ENCODE data around the gene SIAH1. TPM values are rescaled to one million over a fixed set of nuclear protein-coding genes. Genes with fewer than 3 reads are reported as not detected.
"Not testable (repeated sequence)": the region's sequence is repeated elsewhere in the genome, so short reads cannot be mapped to it uniquely, and the experiment has no call there.

The SIAH1 gene
- total RNA-seq, 5 donors from 2014 or later (not counting 1 experiment from before 2014, with no cell fraction given) = 13.8 to 41.1 (median 15.0) TPM

DNA sequence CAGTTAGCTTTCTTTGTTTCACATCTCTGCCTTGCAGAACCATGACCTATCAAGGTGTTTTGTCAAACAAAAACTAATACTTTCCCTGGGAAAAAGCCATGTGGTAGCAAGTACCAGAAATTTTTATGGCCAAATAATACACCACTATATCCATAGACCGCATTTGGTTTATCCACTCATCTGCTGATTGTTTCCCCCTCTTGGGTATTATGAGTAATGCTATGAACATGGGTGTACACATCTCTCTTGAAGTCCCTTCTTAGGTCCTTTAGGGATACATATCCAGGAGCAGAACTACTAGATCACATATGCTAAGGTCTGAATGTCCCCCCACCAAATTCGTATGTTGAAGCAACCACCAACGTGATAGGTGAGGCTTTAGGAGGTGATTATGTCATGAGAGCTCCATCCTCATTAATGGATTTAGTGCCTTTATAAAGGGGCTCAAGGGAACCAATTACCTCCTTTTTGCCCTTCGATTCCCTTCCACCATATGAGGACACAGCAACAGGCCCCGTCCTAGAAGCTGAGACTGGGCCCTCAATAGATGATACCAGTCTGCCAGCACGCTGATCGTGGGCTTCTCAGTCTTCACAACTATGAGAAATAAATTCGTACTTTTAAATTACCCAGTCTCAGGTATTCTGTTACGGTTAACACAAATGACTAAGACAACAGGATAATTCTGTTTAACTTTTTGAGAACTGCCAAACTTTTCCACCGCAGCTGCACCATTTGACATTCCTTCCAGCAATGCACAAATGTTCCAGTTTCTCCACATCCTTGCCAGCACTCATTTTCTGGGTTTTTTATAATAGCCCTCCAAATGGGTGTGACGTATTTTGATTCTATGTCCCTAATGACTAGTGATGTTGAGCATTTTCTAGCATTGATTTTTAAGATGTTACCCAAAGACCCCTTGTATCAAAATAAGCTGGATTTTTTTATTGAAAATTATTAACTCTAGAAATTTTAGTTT is 30.0 kb downstream of the SIAH1 start:
- ChIA-PET CTCF (interaction anchor here (0.5 to 8.2 kb wide), 15 partner anchors 8 to 275 kb away, joined by 3 to 77 read pairs (median 4); no protein-coding TSS in a partner anchor), POLR2A (interaction anchor here in 1 of 2 donors (0.6 to 1.3 kb wide), 2 partner anchors 268 to 1384 kb away, joined by 4 to 12 read pairs; no protein-coding TSS in a partner anchor)
- Histone ChIP-seq H3K9me3 (no peaks in the 10 kb centered on the region), H3K4me3 (ENCODE audit: control insufficient read depth in 1 of 2, extremely low read depth in 1 of 2, low read length in 1 of 2) (no peak overlapping the region), H3K36me3 (ENCODE audit: control insufficient read depth in 2 of 2, extremely low read depth in 1 of 2, insufficient read depth in 1 of 2, low read length in 1 of 2) (peaks cover 0 to 30% of the 10 kb centered on the region in 2 donors), H3K4me1 (ENCODE audit: control insufficient read depth in 1 of 2, extremely low read depth in 1 of 2, insufficient read depth in 2 of 2, low read length in 2 of 2) (peaks cover 2 to 3% of the 10 kb centered on the region in 2 experiments), H3K27ac (ENCODE audit: low read length) (no peak overlapping the region), H3K27me3 (replicated peaks in 1 of 2; ENCODE audit: control insufficient read depth in 2 of 2, extremely low read depth in 1 of 2, insufficient read depth in 2 of 2, low read length in 1 of 2) (no peaks in the 10 kb centered on the region)
- ATAC-seq (replicated peaks in 1 of 4) (no peak), DNase-seq (no peak)
- no peaks in the 10 kb centered on the region for H3K27me3 Mint-ChIP-seq
- no peak overlapping the region for H3K4me3 Mint-ChIP-seq
- peaks cover 15% of the 10 kb centered on the region for H3K36me3 Mint-ChIP-seq
- peaks cover 7 to 10% (median 10%) of the 10 kb centered on the region in 3 donors for H3K4me1 Mint-ChIP-seq
- H3K27ac Mint-ChIP-seq = no peak overlapping the region
- H3K9me3 Mint-ChIP-seq = no peaks in the 10 kb centered on the region
- WGBS (ENCODE audit: insufficient coverage) = 95% methylated on average over 6 of the region's 11 CpGs

DNA sequence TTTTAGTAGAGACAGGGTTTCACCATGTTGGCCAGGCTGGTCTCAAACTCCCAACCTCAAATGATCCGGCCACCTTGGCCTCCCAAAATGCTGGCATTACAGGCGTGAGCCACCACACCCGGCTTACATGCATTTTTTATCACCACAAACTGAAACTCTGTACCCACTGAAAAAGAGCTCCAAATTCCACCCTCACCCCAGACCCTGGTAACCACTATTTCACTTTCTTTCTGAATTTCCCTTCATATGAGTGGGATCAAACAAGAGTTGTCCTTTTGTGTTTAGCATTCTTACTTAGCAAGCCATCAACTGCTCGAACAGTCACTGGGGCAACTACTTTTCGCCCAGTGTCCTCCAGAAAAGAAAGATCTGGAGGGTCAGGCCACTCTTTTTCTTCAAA is 30.8 kb downstream of the SIAH1 start:
- H3K4me1 Mint-ChIP-seq; H3K9me3 ChIP-seq; DNase-seq; H3K4me3 Mint-ChIP-seq; H3K27me3 Mint-ChIP-seq; H3K4me3 ChIP-seq (ENCODE audit: control insufficient read depth in 1 of 2, extremely low read depth in 1 of 2, low read length in 1 of 2); H3K27me3 ChIP-seq (replicated peaks in 1 of 2; ENCODE audit: control insufficient read depth in 2 of 2, extremely low read depth in 1 of 2, insufficient read depth in 2 of 2, low read length in 1 of 2); H3K27ac ChIP-seq (ENCODE audit: low read length); H3K9me3 Mint-ChIP-seq; H3K4me1 ChIP-seq (ENCODE audit: control insufficient read depth in 1 of 2, extremely low read depth in 1 of 2, insufficient read depth in 2 of 2, low read length in 2 of 2); H3K27ac Mint-ChIP-seq; ATAC-seq (replicated peaks in 1 of 4): not testable (repeated sequence)
- H3K36me3 Mint-ChIP-seq = peaks cover 20% of the 10 kb centered on the region
- H3K36me3 ChIP-seq (ENCODE audit: control insufficient read depth in 2 of 2, extremely low read depth in 1 of 2, insufficient read depth in 1 of 2, low read length in 1 of 2) = peaks cover 0 to 32% of the 10 kb centered on the region in 2 donors
- 90% methylated on average over 3 of the region's 5 CpGs for WGBS (ENCODE audit: insufficient coverage)
- ChIA-PET POLR2A (interaction anchor here (0.6 to 1.3 kb wide), 3 partner anchors 9 to 269 kb away, joined by 3 to 12 read pairs (median 7); no protein-coding TSS in a partner anchor), CTCF (interaction anchor here (0.6 to 8.2 kb wide), 15 partner anchors 12 to 280 kb away, joined by 3 to 77 read pairs (median 4); no protein-coding TSS in a partner anchor)

DNA sequence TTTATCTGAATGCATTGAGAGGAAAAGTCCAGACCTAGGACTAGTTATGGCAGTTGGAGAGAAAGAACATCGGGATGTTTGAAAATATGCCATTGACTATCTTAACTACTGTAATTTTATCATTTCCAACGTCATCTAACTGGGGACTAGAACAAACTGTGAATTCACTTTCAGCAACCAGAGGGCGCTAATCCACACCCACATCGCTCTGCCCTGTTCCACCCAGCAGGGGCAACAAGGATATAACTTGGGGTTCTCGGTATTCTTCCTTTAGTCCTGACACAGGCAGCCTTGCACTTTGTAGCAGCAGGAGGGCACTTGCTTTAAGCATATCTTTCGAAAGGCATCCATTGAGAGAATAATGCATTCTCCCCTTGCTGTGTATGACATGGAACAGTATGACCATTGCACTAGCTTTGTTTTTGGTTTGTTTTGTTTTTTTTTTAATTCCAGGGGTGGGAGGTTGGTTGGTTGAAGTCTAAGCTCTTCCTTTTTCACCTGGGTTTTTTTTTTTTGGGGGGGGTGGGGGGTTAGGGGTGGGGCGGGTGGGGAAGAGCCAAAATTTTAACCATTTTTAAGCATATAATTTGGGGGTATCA is 31.5 kb downstream of the SIAH1 start:
- Histone ChIP-seq H3K36me3 (ENCODE audit: control insufficient read depth in 2 of 2, extremely low read depth in 1 of 2, insufficient read depth in 1 of 2, low read length in 1 of 2) (peaks cover 3 to 39% of the 10 kb centered on the region in 2 donors), H3K27me3 (replicated peaks in 1 of 2; ENCODE audit: control insufficient read depth in 2 of 2, extremely low read depth in 1 of 2, insufficient read depth in 2 of 2, low read length in 1 of 2) (no peaks in the 10 kb centered on the region), H3K9me3 (no peaks in the 10 kb centered on the region), H3K4me1 (ENCODE audit: control insufficient read depth in 1 of 2, extremely low read depth in 1 of 2, insufficient read depth in 2 of 2, low read length in 2 of 2) (peaks cover 2 to 3% of the 10 kb centered on the region in 2 experiments), H3K4me3 (ENCODE audit: control insufficient read depth in 1 of 2, extremely low read depth in 1 of 2, low read length in 1 of 2) (no peak overlapping the region), H3K27ac (ENCODE audit: low read length) (no peak overlapping the region)
- H3K4me1 Mint-ChIP-seq = peaks cover 7 to 10% (median 10%) of the 10 kb centered on the region in 3 donors
- H3K4me3 Mint-ChIP-seq = no peak overlapping the region
- peak overlapping the region; percentile 56 to 73 for H3K27ac Mint-ChIP-seq
- POLR2A ChIA-PET = interaction anchor here (0.6 to 1.3 kb wide), 8 partner anchors 12 to 1556 kb away, joined by 3 to 12 read pairs (median 4); no protein-coding TSS in a partner anchor
- DNase-seq (peak; percentile 30 to 87 (median 67)), ATAC-seq (replicated peaks in 1 of 4) (peak; percentile 88 to 94 (median 92))
- H3K27me3 Mint-ChIP-seq = no peaks in the 10 kb centered on the region
- 0% methylated on average over 5 of the region's 7 CpGs for WGBS (ENCODE audit: insufficient coverage)
- no peaks in the 10 kb centered on the region for H3K9me3 Mint-ChIP-seq
- CTCF ChIA-PET = interaction anchor here (0.6 to 8.2 kb wide), 18 partner anchors 12 to 281 kb away, joined by 3 to 77 read pairs (median 4); no protein-coding TSS in a partner anchor
- peaks cover 22% of the 10 kb centered on the region for H3K36me3 Mint-ChIP-seq

DNA sequence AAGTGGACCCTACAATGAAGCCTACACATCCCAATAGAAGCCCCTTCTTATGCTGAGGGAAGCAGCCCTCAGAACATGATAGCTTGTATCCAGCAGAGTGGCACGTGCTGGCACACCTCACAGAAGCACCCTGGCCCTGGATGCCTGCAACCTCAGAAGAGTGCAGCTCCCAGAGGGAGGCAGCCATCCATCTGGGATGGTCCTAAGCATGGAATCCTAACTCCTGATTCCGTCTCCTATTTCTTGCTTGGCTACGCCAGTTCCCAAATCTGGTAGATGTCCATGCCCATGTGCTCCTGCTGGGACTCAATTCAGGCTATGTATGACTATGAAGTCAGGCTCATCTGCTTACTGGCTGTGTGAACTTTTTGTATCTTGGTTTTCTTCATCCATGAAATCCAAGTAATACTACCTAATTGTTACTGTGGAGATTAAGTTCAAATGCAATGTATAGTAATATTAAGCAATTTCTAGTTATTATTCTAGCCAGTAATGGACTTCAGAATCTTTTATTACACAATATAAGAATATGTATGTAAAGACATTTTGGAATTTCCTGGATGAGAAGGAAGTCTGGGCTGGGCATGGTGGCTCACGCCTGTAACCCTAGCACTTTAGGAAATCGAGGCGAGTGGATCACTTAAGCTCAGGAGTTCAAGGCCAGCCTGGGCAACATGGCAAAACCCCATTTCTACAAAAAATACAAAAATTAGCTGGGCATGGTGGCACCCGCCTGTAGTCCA is 32.4 kb downstream of the SIAH1 start:
- Histone ChIP-seq H3K9me3 (no peaks in the 10 kb centered on the region), H3K4me1 (ENCODE audit: control insufficient read depth in 1 of 2, extremely low read depth in 1 of 2, insufficient read depth in 2 of 2, low read length in 2 of 2) (peaks cover 2 to 3% of the 10 kb centered on the region in 2 experiments), H3K36me3 (ENCODE audit: control insufficient read depth in 2 of 2, extremely low read depth in 1 of 2, insufficient read depth in 1 of 2, low read length in 1 of 2) (peaks cover 3 to 46% of the 10 kb centered on the region in 2 donors), H3K27ac (ENCODE audit: low read length) (no peak overlapping the region), H3K4me3 (ENCODE audit: control insufficient read depth in 1 of 2, extremely low read depth in 1 of 2, low read length in 1 of 2) (no peak overlapping the region), H3K27me3 (replicated peaks in 1 of 2; ENCODE audit: control insufficient read depth in 2 of 2, extremely low read depth in 1 of 2, insufficient read depth in 2 of 2, low read length in 1 of 2) (no peaks in the 10 kb centered on the region)
- H3K9me3 Mint-ChIP-seq = no peaks in the 10 kb centered on the region
- no peaks in the 10 kb centered on the region for H3K27me3 Mint-ChIP-seq
- no peak overlapping the region for H3K4me3 Mint-ChIP-seq
- ChIA-PET POLR2A (interaction anchor here in 1 of 2 donors (0.6 to 0.7 kb wide), 2 partner anchors 152 to 265 kb away, joined by 5 to 8 read pairs; no protein-coding TSS in a partner anchor), CTCF (interaction anchor here (0.6 to 8.2 kb wide), 7 partner anchors 13 to 278 kb away, joined by 3 to 77 read pairs (median 10); no protein-coding TSS in a partner anchor)
- no peak overlapping the region for H3K27ac Mint-ChIP-seq
- peaks cover 20% of the 10 kb centered on the region for H3K36me3 Mint-ChIP-seq
- peaks cover 7 to 10% (median 10%) of the 10 kb centered on the region in 3 donors for H3K4me1 Mint-ChIP-seq
- ATAC-seq (replicated peaks in 1 of 4) (no peak), DNase-seq (no peak)
- WGBS (ENCODE audit: insufficient coverage) = 100% methylated on average over 1 of the region's 7 CpGs

DNA sequence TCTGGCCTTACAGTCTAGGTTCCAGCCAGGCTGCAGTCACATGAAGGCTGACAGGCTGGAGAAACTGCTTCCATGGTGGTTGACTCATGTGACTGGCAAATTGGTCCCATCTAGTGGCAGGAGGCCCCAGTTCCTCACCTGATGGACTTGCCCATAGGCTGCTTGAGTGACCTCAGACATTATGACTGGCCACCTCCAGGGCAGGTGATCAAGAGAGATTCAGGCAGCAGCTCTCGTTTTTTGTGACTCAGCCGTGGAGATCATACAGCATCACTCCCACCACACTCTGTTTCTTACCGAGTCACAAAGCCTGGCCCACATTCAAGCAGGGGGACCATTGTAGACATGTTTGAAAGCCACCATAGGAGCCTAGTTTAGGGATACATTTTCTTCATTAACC is 34.5 kb downstream of the SIAH1 start:
- DNase-seq (no peak), ATAC-seq (replicated peaks in 1 of 4) (no peak)
- Histone ChIP-seq H3K27ac (ENCODE audit: low read length) (no peak overlapping the region), H3K9me3 (no peaks in the 10 kb centered on the region), H3K27me3 (replicated peaks in 1 of 2; ENCODE audit: control insufficient read depth in 2 of 2, extremely low read depth in 1 of 2, insufficient read depth in 2 of 2, low read length in 1 of 2) (no peaks in the 10 kb centered on the region), H3K4me1 (ENCODE audit: control insufficient read depth in 1 of 2, extremely low read depth in 1 of 2, insufficient read depth in 2 of 2, low read length in 2 of 2) (peaks cover 2 to 3% of the 10 kb centered on the region in 2 experiments), H3K4me3 (ENCODE audit: control insufficient read depth in 1 of 2, extremely low read depth in 1 of 2, low read length in 1 of 2) (no peak overlapping the region), H3K36me3 (ENCODE audit: control insufficient read depth in 2 of 2, extremely low read depth in 1 of 2, insufficient read depth in 1 of 2, low read length in 1 of 2) (peaks cover 3 to 46% of the 10 kb centered on the region in 2 donors)
- POLR2A ChIA-PET = no interaction called here
- peaks cover 10 to 18% (median 17%) of the 10 kb centered on the region in 3 donors for H3K4me1 Mint-ChIP-seq
- H3K27me3 Mint-ChIP-seq = no peaks in the 10 kb centered on the region
- 71% methylated on average over 3 of the region's 3 CpGs for WGBS (ENCODE audit: insufficient coverage)
- H3K9me3 Mint-ChIP-seq = no peaks in the 10 kb centered on the region
- peaks cover 19% of the 10 kb centered on the region for H3K36me3 Mint-ChIP-seq
- no peak overlapping the region for H3K4me3 Mint-ChIP-seq
- peak overlapping the region in 1 of 2 donors; percentile 61 for H3K27ac Mint-ChIP-seq
- CTCF ChIA-PET = interaction anchor here in 1 of 2 donors (1.5 to 8.2 kb wide), 2 partner anchors 272 to 279 kb away, joined by 8 to 77 read pairs; no protein-coding TSS in a partner anchor

Measured in T-cell (primary cell).